SU-DHL-6 (cell line): ENCODE measurements around the gene B3GLCT.

Experiments used
- H2AFZ ChIP-seq: fragments of 200-600 bp; sonication (generic); 2 replicates; pipeline ENCODE4 v1.6.1; 2014; ENCODE audit warnings: low read depth, mild to moderate bottlenecking, moderate library complexity, mixed read lengths, antibody characterized with exemption, low read length; ENCODE audit not compliant: severe bottlenecking
- H3F3A ChIP-seq: fragments of 200-600 bp; shearing (Covaris generic); 2 replicates; pipeline ENCODE4 v1.6.0; 2016; ENCODE audit warnings: antibody characterized with exemption, mild to moderate bottlenecking; ENCODE audit not compliant: insufficient read depth
- H3K27ac ChIP-seq: fragments of 200-600 bp; sonication (generic); 2 replicates; pipeline ENCODE4 v1.5.1; 2016; ENCODE audit warnings: low read depth, mild to moderate bottlenecking, low read length, moderate library complexity, mixed read lengths
- H3K27me3 ChIP-seq: fragments of 200-600 bp; sonication (generic), shearing (Covaris generic); 2 replicates; pipeline ENCODE4 v1.6.0; 2014; ENCODE audit warnings: mild to moderate bottlenecking, low read length
- H3K36me3 ChIP-seq: fragments of 200-600 bp; sonication (generic); 2 replicates; pipeline ENCODE4 v1.6.1; 2014; ENCODE audit warnings: mild to moderate bottlenecking, low read length, mixed read lengths
- H3K4me2 ChIP-seq: fragments of 300-600, 200-600 bp; shearing (Covaris generic), sonication (generic); 2 replicates; pipeline ENCODE4 v1.6.0; 2014; ENCODE audit warnings: low read length, low read depth, mild to moderate bottlenecking; ENCODE audit not compliant: poor library complexity, severe bottlenecking
- H3K4me3 ChIP-seq: fragments of 200-600 bp; sonication (generic); 2 replicates; pipeline ENCODE4 v1.5.1; 2014; ENCODE audit warnings: antibody characterized with exemption, low read length, mild to moderate bottlenecking, mixed read lengths; ENCODE audit not compliant: insufficient read depth, poor library complexity, severe bottlenecking
- H3K79me2 ChIP-seq: fragments of 200-600 bp; sonication (generic); 2 replicates; pipeline ENCODE4 v1.6.1; 2014; ENCODE audit warnings: mild to moderate bottlenecking, low read length, moderate library complexity; ENCODE audit not compliant: insufficient read depth
- H3K9ac ChIP-seq: fragments of 200-600 bp; sonication (generic); 2 replicates; pipeline ENCODE4 v1.7.0; 2014; ENCODE audit warnings: mild to moderate bottlenecking, low read length
- H3K9me2 ChIP-seq: fragments of 200-600 bp; sonication (generic); replicated peaks from 2 replicates; pipeline ENCODE4 v1.6.1; 2014; ENCODE audit warnings: low read length; ENCODE audit not compliant: insufficient read depth
- H3K9me3 ChIP-seq: fragments of 200-600 bp; sonication (generic); 2 replicates; pipeline ENCODE4 v1.6.1; 2014; ENCODE audit warnings: low read length, mixed read lengths; ENCODE audit not compliant: insufficient read depth
- H4K20me1 ChIP-seq: fragments of 200-600 bp; sonication (generic); 2 replicates; pipeline ENCODE4 v1.6.1; 2014; ENCODE audit warnings: low read depth, mild to moderate bottlenecking, antibody characterized with exemption, low read length, moderate library complexity, mixed read lengths
- CTCF ChIP-seq: fragments of 200-600 bp; sonication (generic); IDR thresholded peaks from one replicate; pipeline ENCODE4 v1.5.1; 2017; ENCODE audit warnings: antibody characterized with exemption, mild to moderate bottlenecking, low read length, moderate library complexity; ENCODE audit not compliant: insufficient read depth, poor library complexity, severe bottlenecking
- EZH2phosphoT487 ChIP-seq: fragments of 200-600 bp; sonication (generic), shearing (Covaris generic); conservative IDR thresholded peaks from 2 replicates; pipeline ENCODE4 v1.6.1; 2018; ENCODE audit warnings: mild to moderate bottlenecking, antibody characterized with exemption, low read length, moderate library complexity, mixed read lengths

B3GLCT gene

GRCh38 chr13:31263346-31263745 lies 63.6 kb downstream of the B3GLCT start:
- H3K36me3 ChIP-seq = 0 out of 2 replicates have a peak, but pooled peaks cover 3% of the 10 kb centered on the region
- no peak overlapping the region for H3K9ac ChIP-seq
- no peak overlapping the region for H3K4me2 ChIP-seq
- no peak overlapping the region for H2AFZ ChIP-seq
- no peaks in the 10 kb centered on the region for H3F3A ChIP-seq
- no peaks in the 10 kb centered on the region for H3K79me2 ChIP-seq
- H3K4me3 ChIP-seq = no peak overlapping the region
- no peaks in the 10 kb centered on the region for H3K9me2 ChIP-seq
- H4K20me1 ChIP-seq = no peaks in the 10 kb centered on the region
- no peak overlapping the region for H3K27ac ChIP-seq
- TF ChIP-seq EZH2phosphoT487 = no peak
- no peak for TF ChIP-seq CTCF
- no peaks in the 10 kb centered on the region for H3K27me3 ChIP-seq
- H3K9me3 ChIP-seq = no peaks in the 10 kb centered on the region; the same call in 1 of the 2 replicates

GRCh38 chr13:31264151-31264550 lies 64.4 kb downstream of the B3GLCT start:
- no peak overlapping the region for H2AFZ ChIP-seq
- no peak for TF ChIP-seq EZH2phosphoT487
- TF ChIP-seq CTCF = no peak
- H3K79me2 ChIP-seq = no peaks in the 10 kb centered on the region
- 0 out of 2 replicates have a peak, but pooled peaks cover 3% of the 10 kb centered on the region for H3K36me3 ChIP-seq
- H3K4me2 ChIP-seq = no peak overlapping the region
- no peak overlapping the region for H3K4me3 ChIP-seq
- H4K20me1 ChIP-seq = no peaks in the 10 kb centered on the region
- no peaks in the 10 kb centered on the region for H3K9me2 ChIP-seq
- no peaks in the 10 kb centered on the region for H3K27me3 ChIP-seq
- H3K9ac ChIP-seq = no peak overlapping the region
- H3K27ac ChIP-seq = no peak overlapping the region
- H3F3A ChIP-seq = no peaks in the 10 kb centered on the region
- H3K9me3 ChIP-seq = no peaks in the 10 kb centered on the region; the same call in 1 of the 2 replicates

GRCh38 chr13:31267126-31267784 lies 67.5 kb downstream of the B3GLCT start:
- Histone ChIP-seq H3K4me2 (no peak overlapping the region), H3K9me3 (peaks cover 15% of the 10 kb centered on the region; the same call in 1 of the 2 replicates), H4K20me1 (no peaks in the 10 kb centered on the region), H3K27ac (no peak overlapping the region), H3K9ac (no peak overlapping the region), H3K27me3 (no peaks in the 10 kb centered on the region), H2AFZ (no peak overlapping the region), H3K79me2 (no peaks in the 10 kb centered on the region), H3K4me3 (no peak overlapping the region), H3F3A (no peaks in the 10 kb centered on the region), H3K36me3 (peaks cover 7% of the 10 kb centered on the region; the same call in 1 of the 2 replicates), H3K9me2 (no peaks in the 10 kb centered on the region)
- TF ChIP-seq EZH2phosphoT487 = no peak

DNA sequence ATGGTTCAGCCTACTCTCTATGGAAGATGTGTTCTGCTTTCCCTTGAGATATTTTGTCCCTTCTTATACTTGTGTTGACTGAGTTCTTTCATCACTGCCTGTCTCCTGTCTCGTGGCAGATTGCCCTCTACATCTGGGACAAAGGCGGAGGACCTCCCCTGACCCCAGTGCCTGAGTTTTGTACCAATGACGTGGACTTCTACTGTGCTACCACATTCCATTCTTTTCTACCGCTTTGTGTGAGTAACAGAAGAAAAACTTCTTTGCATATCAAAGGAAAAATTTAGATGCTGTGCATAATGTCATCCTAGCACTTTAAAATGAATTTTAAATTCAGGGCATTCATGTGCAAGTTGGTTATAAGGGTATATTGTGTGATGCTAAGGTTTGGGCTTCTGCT lies 74.6 kb downstream of the B3GLCT start:
- Histone ChIP-seq H3K79me2 (no peaks in the 10 kb centered on the region), H3K27me3 (no peaks in the 10 kb centered on the region), H4K20me1 (no peaks in the 10 kb centered on the region), H3F3A (no peaks in the 10 kb centered on the region), H3K27ac (no peak overlapping the region), H3K4me3 (no peak overlapping the region), H3K9me3 (peaks cover 19% of the 10 kb centered on the region; the same call in 1 of the 2 replicates), H3K9me2 (no peaks in the 10 kb centered on the region), H3K4me2 (no peak overlapping the region), H3K36me3 (peaks cover 15% of the 10 kb centered on the region; the same call in 1 of the 2 replicates), H3K9ac (no peak overlapping the region), H2AFZ (no peak overlapping the region)
- TF ChIP-seq CTCF (no peak), EZH2phosphoT487 (no peak)
